H1 (cell line): ENCODE results near the gene ECI1. TPM values are rescaled to one million over a fixed set of nuclear protein-coding genes. Genes with fewer than 3 reads are reported as not detected.

ENCODE experiments used
- CTCF ChIA-PET: fragments of 300-600 bp; sonication (Branson Sonifier 250); formaldehyde crosslinking; loops from one replicate; lab custom pipeline; 2021; ENCODE audit not compliant: partially characterized antibody; lab: Charles Lee
- POLR2A ChIA-PET: fragments of 300-600 bp; sonication (Branson Sonifier 250); formaldehyde crosslinking; loops from one replicate; lab custom pipeline; 2021; ENCODE audit warnings: inconsistent platforms; ENCODE audit not compliant: partially characterized antibody; lab: Charles Lee
- DNase-seq, 2 experiments: peaks; one replicate each; pipeline versions ENCODE4 v3.0.0 to v3.0.0-alpha.2; 2010 to 2022; ENCODE audit warnings: low spot score in 2 of 2, low read depth in 1 of 2, mixed read lengths in 1 of 2
- FAIRE-seq: peaks from 2 replicates; lab custom pipeline; 2011; peaks lifted over from hg19 to GRCh38; lab: Jason Lieb, UNC
- H2AFZ ChIP-seq: 2 replicates; pipeline ENCODE4 v1.8.1; 2012; ENCODE audit warnings: low read length, inconsistent platforms
- H2AK5ac ChIP-seq: 2 replicates; pipeline ENCODE4 v1.6.1; 2013; ENCODE audit warnings: low read depth, low read length
- H2BK120ac ChIP-seq: replicated peaks from 2 replicates; pipeline ENCODE3; 2013; ENCODE audit warnings: low read depth, low read length, inconsistent platforms
- H2BK12ac ChIP-seq: 2 replicates; pipeline ENCODE4 v1.6.1; 2013; ENCODE audit warnings: low read depth, low read length
- H2BK15ac ChIP-seq: 2 replicates; pipeline ENCODE4 v1.6.1; 2013; ENCODE audit warnings: low read length
- H2BK20ac ChIP-seq: 2 replicates; pipeline ENCODE4 v1.6.1; 2013; ENCODE audit warnings: low read length
- H2BK5ac ChIP-seq: 2 replicates; pipeline ENCODE4 v1.6.1; 2013; ENCODE audit warnings: low read depth, low read length
- H3K14ac ChIP-seq: 2 replicates; pipeline ENCODE4 v1.6.1; 2013; ENCODE audit warnings: inconsistent platforms; ENCODE audit not compliant: insufficient read length
- H3K18ac ChIP-seq: 2 replicates; pipeline ENCODE4 v1.6.1; 2013; ENCODE audit warnings: low read length; ENCODE audit errors: extremely low read depth
- H3K23ac ChIP-seq: 2 replicates; pipeline ENCODE4 v1.6.1; 2013; ENCODE audit warnings: inconsistent platforms; ENCODE audit not compliant: insufficient read length
- H3K23me2 ChIP-seq: 2 replicates; pipeline ENCODE4 v1.6.1; 2013; ENCODE audit warnings: low read depth, low read length
- H3K27ac ChIP-seq: 2 replicates; pipeline ENCODE4 v1.6.1; 2011; ENCODE audit warnings: low read depth, low read length, inconsistent platforms
- H3K27me3 ChIP-seq, 4 experiments: replicated peaks in 1 of 4; 1 replicate in 1 of 4; 2 replicates in 3 of 4; pipeline versions ENCODE4 v1.6.1 to v1.8.1; 2011 to 2013; ENCODE audit warnings: low read length in 3 of 4, mild to moderate bottlenecking in 3 of 4, inconsistent platforms in 2 of 4, mixed read lengths in 2 of 4, moderate library complexity in 1 of 4; ENCODE audit not compliant: control insufficient read depth in 3 of 4, insufficient read depth in 3 of 4; ENCODE audit errors: extremely low read depth in 1 of 4
- H3K36me3 ChIP-seq, 4 experiments: 2 replicates each; pipeline versions ENCODE4 v1.6.1 to v1.8.1; 2011 to 2013; ENCODE audit warnings: mild to moderate bottlenecking in 4 of 4, low read length in 3 of 4, moderate library complexity in 2 of 4, control low read depth in 1 of 4, inconsistent platforms in 1 of 4; ENCODE audit not compliant: insufficient read depth in 4 of 4, control insufficient read depth in 2 of 4
- H3K4ac ChIP-seq: replicated peaks from 2 replicates; pipeline ENCODE3; 2013; ENCODE audit warnings: low read length, low read depth, mixed read lengths, inconsistent platforms; ENCODE audit not compliant: insufficient read length
- H3K4me1 ChIP-seq, 4 experiments: replicated peaks in 1 of 4; 1 replicate in 1 of 4; 2 replicates in 3 of 4; pipeline versions ENCODE4 v1.6.1 to v1.8.1; 2011 to 2013; ENCODE audit warnings: low read length in 3 of 4, inconsistent platforms in 2 of 4, mixed read lengths in 1 of 4; ENCODE audit not compliant: insufficient read depth in 4 of 4, control insufficient read depth in 3 of 4
- H3K4me2 ChIP-seq, 2 experiments: 2 replicates each; pipeline versions ENCODE4 v1.6.1 to v1.8.1; 2011 to 2013; ENCODE audit warnings: low read depth in 2 of 2, low read length in 2 of 2, control low read depth in 1 of 2, inconsistent platforms in 1 of 2, mild to moderate bottlenecking in 1 of 2; ENCODE audit not compliant: insufficient read depth in 1 of 2
- H3K4me3 ChIP-seq, 4 experiments: fragments of 200-600, 300-600 bp in 1 of 4; sonication (generic), shearing (Covaris generic), sonication (Bioruptor Twin) in 1 of 4; 2 replicates each; pipeline versions ENCODE4 v1.5.1 to v1.8.1; 2011 to 2016; ENCODE audit warnings: low read length in 4 of 4, low read depth in 3 of 4, control low read depth in 2 of 4, inconsistent platforms in 2 of 4, mild to moderate bottlenecking in 2 of 4, mixed read lengths in 1 of 4, moderate library complexity in 1 of 4; ENCODE audit not compliant: insufficient read depth in 2 of 4; ENCODE audit errors: extremely low read depth in 1 of 4
- H3K56ac ChIP-seq: replicated peaks from 2 replicates; pipeline ENCODE3; 2013; ENCODE audit warnings: low read depth, mild to moderate bottlenecking, mixed read lengths, low read length, inconsistent platforms; ENCODE audit not compliant: insufficient read length
- H3K79me1 ChIP-seq: 2 replicates; pipeline ENCODE4 v1.6.1; 2013; ENCODE audit warnings: low read depth, low read length, control low read depth
- H3K79me2 ChIP-seq, 2 experiments: 2 replicates each; pipeline versions ENCODE4 v1.6.1 to v1.8.1; 2012 to 2013; ENCODE audit warnings: low read length in 2 of 2, mild to moderate bottlenecking in 2 of 2, inconsistent platforms in 1 of 2; ENCODE audit not compliant: insufficient read depth in 2 of 2, control insufficient read depth in 1 of 2
- H3K9ac ChIP-seq, 4 experiments: replicated peaks in 1 of 4; 1 replicate in 1 of 4; 2 replicates in 3 of 4; pipeline versions ENCODE4 v1.6.1 to v1.8.1; 2011 to 2013; ENCODE audit warnings: low read depth in 3 of 4, low read length in 3 of 4, control low read depth in 2 of 4, mild to moderate bottlenecking in 2 of 4, moderate library complexity in 2 of 4, inconsistent platforms in 1 of 4; ENCODE audit errors: extremely low read depth in 1 of 4
- H3K9me3 ChIP-seq, 2 experiments: 2 replicates each; pipeline versions ENCODE4 v1.6.1 to v1.8.1; 2012 to 2013; ENCODE audit warnings: mild to moderate bottlenecking in 2 of 2, moderate library complexity in 2 of 2, control low read depth in 1 of 2, inconsistent platforms in 1 of 2, low read depth in 1 of 2, low read length in 1 of 2, mixed read lengths in 1 of 2; ENCODE audit not compliant: insufficient read depth in 2 of 2
- H4K20me1 ChIP-seq, 2 experiments: replicated peaks in 1 of 2; 2 replicates each; pipeline versions ENCODE3 to v1.8.1; 2011 to 2013; ENCODE audit warnings: inconsistent platforms in 2 of 2, low read length in 2 of 2, mild to moderate bottlenecking in 1 of 2; ENCODE audit not compliant: insufficient read depth in 2 of 2, control insufficient read depth in 1 of 2
- H4K5ac ChIP-seq: 2 replicates; pipeline ENCODE4 v1.6.1; 2013; ENCODE audit warnings: low read length, low read depth, mixed read lengths, inconsistent platforms; ENCODE audit not compliant: insufficient read length
- H4K8ac ChIP-seq: 2 replicates; pipeline ENCODE4 v1.8.0; 2013; ENCODE audit warnings: mild to moderate bottlenecking, moderate library complexity, low read length, inconsistent platforms; ENCODE audit not compliant: insufficient read depth; ENCODE audit errors: extremely low read depth
- H4K91ac ChIP-seq: replicated peaks from 2 replicates; pipeline ENCODE3; 2013; ENCODE audit warnings: low read length, mixed read lengths, inconsistent platforms; ENCODE audit not compliant: insufficient read length
- POLR2A ChIP-seq, 2 experiments: IDR thresholded peaks; 1 replicate in 1 of 2; 2 replicates in 1 of 2; pipeline ENCODE4 v1.6.1; 2011; ENCODE audit warnings: low read depth in 2 of 2, low read length in 2 of 2, mild to moderate bottlenecking in 2 of 2; ENCODE audit errors: control extremely low read depth in 1 of 2
- SUZ12 ChIP-seq: fragments of 200-600 bp; sonication (generic); IDR thresholded peaks from 2 replicates; pipeline ENCODE4 v1.6.1; 2012; ENCODE audit warnings: mild to moderate bottlenecking, inconsistent platforms, low read length, moderate library complexity, mixed read lengths
- TAF7 ChIP-seq: optimal IDR thresholded peaks from 2 replicates; pipeline ENCODE3; 2011; ENCODE audit warnings: low read depth, mild to moderate bottlenecking, inconsistent platforms, low read length, moderate library complexity, borderline replicate concordance
- USF2 ChIP-seq: IDR thresholded peaks from 2 replicates; pipeline ENCODE4 v1.6.1; 2011; ENCODE audit warnings: low read length, improper control_type of control experiment
- WGBS, 2 experiments: shearing (Covaris generic) in 1 of 2; methylation state at CpG; one replicate each; pipeline versions ENCODE4 v1.1.6 to v1.1.7; 2013 to 2015; ENCODE audit warnings: low lambda C conversion rate in 2 of 2, mixed read lengths in 2 of 2, inconsistent platforms in 1 of 2, low coverage in 1 of 2, missing lambda C conversion rate in 1 of 2; ENCODE audit not compliant: insufficient replicate concordance in 2 of 2, insufficient coverage in 1 of 2, insufficient read length in 1 of 2; ENCODE audit errors: extremely low coverage in 1 of 2, missing lambda C conversion rate in 1 of 2; 5-methylcytosine and 5-hydroxymethylcytosine counted together
- polyA plus RNA-seq, 7 experiments: library from polyadenylated mRNA; depleted of rRNA in 3 of 7; stranded (reverse) in 5 of 7; unstranded in 2 of 7; fragments of >200 nt in 5 of 7; fragments of 200-250 nt in 2 of 7; gene quantifications; 1 replicate in 5 of 7; 2 replicates in 1 of 7; 4 replicates in 1 of 7; pipeline versions ENCODE4 v1.2.1 to v1.2.3, GENCODE V29; 2011 to 2013; ENCODE audit warnings: missing spikeins in 2 of 7, mixed read lengths in 2 of 7
- total RNA-seq: library from RNA; stranded (reverse); fragmentation: NEBNext Ultra II Directional; extraction: Animal tissue kit (Norgen Biotek cat#: 25700); gene quantifications from 2 replicates; pipeline ENCODE4 v1.2.1, GENCODE V29; 2021

Gene ECI1
- total and polyA plus RNA-seq, 2 of the 8 experiments (the other 6 are each of a cell fraction or from before 2014, with no cell fraction given): 79.5 to 151 TPM

- Histone ChIP-seq H3K9ac (no peak overlapping the region; a peak in 1 of 7 replicates), H2AFZ (no peak overlapping the region), H2BK5ac (no peak overlapping the region; the same call in 1 of the 2 replicates), H2AK5ac (0 out of 2 replicates have a peak overlapping the region, but pooled peaks have one; percentile 65), H3K27me3 (no peaks in the 10 kb centered on the region), H4K8ac (0 out of 2 replicates have a peak overlapping the region, but pooled peaks have one; percentile 73), H3K4me1 (peaks cover 0 to 11% (median 3%) of the 10 kb centered on the region in 4 experiments; a peak in 5 of 7 replicates), H4K20me1 (peaks cover 8 to 26% of the 10 kb centered on the region in 2 experiments), H2BK12ac (peak overlapping the region; percentile 81; the same call in 1 of the 2 replicates), H2BK120ac (peak overlapping the region; percentile 78), H3K79me2 (peaks cover 3 to 18% of the 10 kb centered on the region in 2 experiments; a peak in 3 of 4 replicates), H4K91ac (peak overlapping the region; percentile 95), H3K56ac (no peak overlapping the region), H3K23ac (no peak overlapping the region), H3K4me3 (peak overlapping the region in 2 of 4 experiments; percentile 10 to 98; a peak in 4 of 8 replicates), H2BK20ac (no peak overlapping the region), H3K23me2 (peaks cover 9% of the 10 kb centered on the region), H3K9me3 (no peaks in the 10 kb centered on the region), H3K27ac (no peak overlapping the region), H3K4me2 (peak overlapping the region; percentile 51 to 60), H2BK15ac (no peak overlapping the region), H3K14ac (no peak overlapping the region), H3K18ac (no peak overlapping the region), H3K4ac (peak overlapping the region; percentile 96), H3K36me3 (peaks cover 4 to 9% (median 6%) of the 10 kb centered on the region in 4 experiments; a peak in 5 of 8 replicates), H3K79me1 (peaks cover 4% of the 10 kb centered on the region; the same call in 1 of the 2 replicates), H4K5ac (no peak overlapping the region)
- POLR2A ChIA-PET: interaction anchor here (1.0 to 15.1 kb wide), 6 partner anchors 10 to 63 kb away, joined by 3 to 156 read pairs (median 4); partner anchors contain the start of genes ECI1 and TRAF7
- DNase-seq (no peak), FAIRE-seq (no peak)
- CTCF ChIA-PET: interaction anchor here (0.9 kb wide), 1 partner anchor 75 kb away, joined by 3 read pairs; no protein-coding TSS in a partner anchor
- 100% methylated on average over 4 of the region's 4 CpGs; no CpG with 5 or more reads in 1 of the 2 experiments for WGBS, 2 experiments
- TF ChIP-seq TAF7: no peak
- no peak for TF ChIP-seq POLR2A (IDR thresholded peaks at IDR 0.05; ENCODE audit: control extremely low read depth in 1 of 2, low read depth in 2 of 2, low read length in 2 of 2)
- TF ChIP-seq USF2: no peak
- no peak for TF ChIP-seq SUZ12
Observed at GRCh38 chr16:2216330-2216729, 35.1 kb downstream of the ECI1 start.
